Trophoblast cell (in vitro differentiated cells and primary cell): ENCODE measurements around the gene STARD13.

Experiments used
- DNase-seq, 2 donors: peaks; one replicate each; pipeline ENCODE4 v3.0.0-alpha.2; 2016
- H2AFZ ChIP-seq: 2 replicates; pipeline ENCODE4 v1.6.1; 2013; ENCODE audit warnings: low read length, moderate library complexity, mild to moderate bottlenecking; ENCODE audit not compliant: insufficient read depth, poor library complexity
- H2AK5ac ChIP-seq: 2 replicates; pipeline ENCODE4 v1.6.1; 2013; ENCODE audit warnings: mild to moderate bottlenecking, low read length
- H2BK120ac ChIP-seq: 2 replicates; pipeline ENCODE4 v1.6.1; 2013; ENCODE audit warnings: low read length, mild to moderate bottlenecking, moderate library complexity; ENCODE audit not compliant: insufficient read depth, poor library complexity
- H2BK12ac ChIP-seq: 2 replicates; pipeline ENCODE4 v1.6.1; 2013; ENCODE audit warnings: mild to moderate bottlenecking, low read length, moderate library complexity
- H2BK5ac ChIP-seq: 2 replicates; pipeline ENCODE4 v1.6.1; 2013; ENCODE audit warnings: low read length, low read depth, moderate library complexity, mild to moderate bottlenecking; ENCODE audit not compliant: poor library complexity
- H3K14ac ChIP-seq: 2 replicates; pipeline ENCODE4 v1.6.1; 2013; ENCODE audit warnings: mild to moderate bottlenecking, low read length
- H3K18ac ChIP-seq: 2 replicates; pipeline ENCODE4 v1.6.1; 2013; ENCODE audit warnings: mild to moderate bottlenecking, low read length
- H3K23ac ChIP-seq: 2 replicates; pipeline ENCODE4 v1.6.1; 2013; ENCODE audit warnings: low read length
- H3K27ac ChIP-seq: 2 replicates; pipeline ENCODE4 v1.5.1; 2013; ENCODE audit warnings: low read depth, mild to moderate bottlenecking, inconsistent platforms, low read length, moderate library complexity
- H3K27me3 ChIP-seq: 2 replicates; pipeline ENCODE4 v1.6.1; 2013; ENCODE audit warnings: inconsistent platforms, mild to moderate bottlenecking, low read length, moderate library complexity; ENCODE audit not compliant: insufficient read depth
- H3K36me3 ChIP-seq, 2 experiments: 1 replicate in 1 of 2; 2 replicates in 1 of 2; pipeline ENCODE4 v1.6.1; 2013; ENCODE audit warnings: low read length in 2 of 2, mild to moderate bottlenecking in 2 of 2, moderate library complexity in 1 of 2; ENCODE audit not compliant: insufficient read depth in 2 of 2, control insufficient read depth in 1 of 2
- H3K4ac ChIP-seq: 2 replicates; pipeline ENCODE4 v1.6.1; 2013; ENCODE audit warnings: low read depth, mild to moderate bottlenecking, low read length, moderate library complexity
- H3K4me1 ChIP-seq, 2 experiments: 1 replicate in 1 of 2; 2 replicates in 1 of 2; pipeline ENCODE4 v1.6.1; 2013; ENCODE audit warnings: low read length in 2 of 2, mild to moderate bottlenecking in 2 of 2, moderate library complexity in 1 of 2; ENCODE audit not compliant: insufficient read depth in 2 of 2, control insufficient read depth in 1 of 2
- H3K4me2 ChIP-seq: 2 replicates; pipeline ENCODE4 v1.6.1; 2013; ENCODE audit warnings: inconsistent platforms, mild to moderate bottlenecking, low read length, moderate library complexity
- H3K4me3 ChIP-seq: 2 replicates; pipeline ENCODE4 v1.5.1; 2013; ENCODE audit warnings: mild to moderate bottlenecking, low read depth, low read length, inconsistent platforms
- H3K79me1 ChIP-seq: one replicate; pipeline ENCODE4 v1.6.1; 2013; ENCODE audit warnings: low read length
- H3K79me2 ChIP-seq: 2 replicates; pipeline ENCODE4 v1.6.1; 2013; ENCODE audit warnings: low read length, mild to moderate bottlenecking; ENCODE audit not compliant: control insufficient read depth, insufficient read depth, poor library complexity
- H3K9ac ChIP-seq: 2 replicates; pipeline ENCODE4 v1.6.1; 2013; ENCODE audit warnings: mild to moderate bottlenecking, low read length
- H3K9me3 ChIP-seq: 2 replicates; pipeline ENCODE4 v1.6.1; 2013; ENCODE audit warnings: low read depth, mild to moderate bottlenecking, control low read depth, inconsistent platforms, low read length; ENCODE audit not compliant: insufficient read depth
- H4K12ac ChIP-seq: 2 replicates; pipeline ENCODE4 v1.6.1; 2013; ENCODE audit warnings: low read depth, mild to moderate bottlenecking, low read length, moderate library complexity
- H4K8ac ChIP-seq: 2 replicates; pipeline ENCODE4 v1.6.1; 2013; ENCODE audit warnings: low read depth, mild to moderate bottlenecking, low read length, moderate library complexity
- H4K91ac ChIP-seq: one replicate; pipeline ENCODE4 v1.6.1; 2013; ENCODE audit warnings: low read depth, mild to moderate bottlenecking, low read length, moderate library complexity
- WGBS: extraction: QIAGEN DNeasy Blood & Tissue Kit; methylation state at CpG from one replicate; pipeline ENCODE4 v1.1.7; 2013; ENCODE audit warnings: missing lambda C conversion rate; ENCODE audit not compliant: insufficient read length, insufficient coverage; ENCODE audit errors: extremely low coverage; 5-methylcytosine and 5-hydroxymethylcytosine counted together

Gene STARD13

DNA sequence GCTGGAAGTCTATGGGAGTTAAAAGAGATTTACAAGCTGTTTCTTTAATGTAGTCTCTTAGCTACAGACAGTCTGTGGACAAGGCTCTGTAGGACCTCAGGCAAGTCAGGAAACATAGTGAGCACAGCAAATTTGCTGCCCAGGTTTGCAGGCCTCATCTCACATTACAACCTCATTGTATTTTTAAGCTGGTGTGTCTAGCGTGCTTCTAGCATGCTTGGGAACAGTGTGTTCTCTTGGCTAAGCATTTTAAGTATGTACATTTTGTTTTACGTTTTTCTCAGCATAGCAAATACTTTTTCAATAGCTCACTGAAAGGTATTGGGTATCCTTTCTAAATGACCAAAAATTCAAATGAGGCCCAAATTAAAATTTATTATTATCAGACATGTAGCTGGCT, 113.2 kb downstream of the STARD13 start:
- Histone ChIP-seq H3K9me3 (no peaks in the 10 kb centered on the region), H3K4me1 (no peaks in the 10 kb centered on the region), H3K4me2 (no peak overlapping the region), H2AK5ac (no peak overlapping the region), H4K8ac (no peak overlapping the region), H4K12ac (no peak overlapping the region), H3K36me3 (peaks cover 0 to 2% of the 10 kb centered on the region in 2 experiments), H2BK12ac (no peak overlapping the region), H2BK120ac (no peak overlapping the region), H2AFZ (no peak overlapping the region), H3K18ac (no peak overlapping the region), H3K79me2 (no peaks in the 10 kb centered on the region), H3K14ac (no peak overlapping the region), H4K91ac (no peak overlapping the region), H3K27ac (no peak overlapping the region), H2BK5ac (no peak overlapping the region), H3K27me3 (no peaks in the 10 kb centered on the region), H3K9ac (no peak overlapping the region), H3K4ac (no peak overlapping the region), H3K4me3 (no peak overlapping the region), H3K23ac (no peak overlapping the region), H3K79me1 (no peaks in the 10 kb centered on the region)
- WGBS = no CpG with 5 or more reads among the region's 2 CpGs
- DNase-seq = peak in 1 of 2 donors; percentile 53

DNA sequence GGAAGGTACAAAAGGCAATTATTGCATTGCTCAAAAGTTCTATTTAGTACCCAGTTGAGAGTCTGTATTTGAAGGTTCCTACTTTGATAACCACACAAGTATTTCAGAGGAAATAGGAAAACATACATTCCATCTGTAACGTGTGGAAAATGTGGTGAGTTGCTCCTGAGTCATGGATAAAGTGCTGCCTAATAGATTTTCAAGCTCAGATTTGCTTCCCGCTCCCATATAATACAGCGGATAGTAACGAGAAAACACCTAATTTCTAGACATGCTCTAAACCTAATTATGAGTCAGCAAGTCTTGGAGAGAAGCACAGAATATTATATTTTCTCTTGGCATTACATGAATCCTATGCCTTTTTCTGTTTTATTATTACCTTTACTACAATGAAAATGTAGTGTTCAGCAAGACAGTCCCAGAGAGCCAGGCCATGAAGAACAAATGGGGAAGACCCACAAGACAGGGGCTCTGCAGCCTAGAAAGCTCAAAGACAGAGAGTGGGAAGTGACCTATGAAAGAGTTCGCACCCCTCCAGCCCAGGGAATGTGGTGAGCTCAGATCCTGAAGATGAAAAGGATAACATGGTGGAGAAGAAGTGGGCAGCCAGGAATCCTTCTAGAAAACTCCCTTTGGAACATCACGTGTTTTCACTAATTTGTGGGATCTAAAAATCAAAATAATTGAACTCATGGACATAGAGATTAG, 116.1 kb downstream of the STARD13 start:
- Histone ChIP-seq H3K27ac (no peak overlapping the region), H3K9ac (no peak overlapping the region), H3K23ac (no peak overlapping the region), H3K4ac (no peak overlapping the region), H2AK5ac (no peak overlapping the region), H4K91ac (no peak overlapping the region), H3K4me3 (no peak overlapping the region), H3K79me1 (no peaks in the 10 kb centered on the region), H2BK12ac (no peak overlapping the region), H4K12ac (no peak overlapping the region), H2AFZ (no peak overlapping the region), H3K14ac (no peak overlapping the region), H3K79me2 (no peaks in the 10 kb centered on the region), H3K18ac (no peak overlapping the region), H2BK120ac (no peak overlapping the region), H3K4me1 (no peaks in the 10 kb centered on the region), H4K8ac (no peak overlapping the region), H3K27me3 (no peaks in the 10 kb centered on the region), H3K36me3 (peaks cover 0 to 2% of the 10 kb centered on the region in 2 experiments), H2BK5ac (no peak overlapping the region), H3K4me2 (no peak overlapping the region), H3K9me3 (no peaks in the 10 kb centered on the region)
- WGBS = no CpG with 5 or more reads among the region's 6 CpGs
- peak in 1 of 2 donors; percentile 41 for DNase-seq

DNA sequence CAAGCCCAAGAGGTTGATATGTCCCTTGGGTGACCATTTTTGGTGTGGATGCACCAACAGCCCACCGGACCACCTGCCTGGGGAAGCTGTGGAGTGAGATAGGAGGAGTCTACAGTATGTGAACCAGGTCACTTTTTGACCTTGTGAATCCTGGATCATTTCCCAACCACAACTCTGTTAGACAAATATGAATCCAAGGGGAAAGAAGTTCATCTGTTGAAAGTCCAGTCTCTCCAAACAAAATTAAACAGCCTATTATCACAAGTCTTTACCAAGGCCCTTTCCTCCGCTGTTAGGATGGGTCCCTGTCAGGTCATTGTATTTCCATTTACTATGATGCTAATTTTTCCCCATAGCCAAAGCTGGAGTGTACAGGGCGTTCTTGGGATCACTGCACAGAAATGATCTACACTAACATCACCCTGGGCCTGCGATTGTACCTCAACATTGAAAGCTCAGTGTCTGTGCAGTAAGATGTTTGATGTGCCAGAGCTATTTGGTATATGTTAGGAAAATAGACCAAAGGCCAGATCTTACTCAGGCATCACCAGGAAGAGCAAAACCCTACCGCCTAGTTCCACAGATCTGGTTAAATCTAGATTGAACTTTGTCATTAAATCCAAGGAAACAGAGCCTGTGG, 117.1 kb downstream of the STARD13 start:
- Histone ChIP-seq H3K36me3 (peaks cover 0 to 2% of the 10 kb centered on the region in 2 experiments), H3K23ac (no peak overlapping the region), H2AK5ac (no peak overlapping the region), H3K4me2 (no peak overlapping the region), H3K27ac (no peak overlapping the region), H3K18ac (no peak overlapping the region), H3K27me3 (no peaks in the 10 kb centered on the region), H3K4ac (no peak overlapping the region), H2BK5ac (no peak overlapping the region), H3K14ac (no peak overlapping the region), H3K4me1 (no peaks in the 10 kb centered on the region), H4K12ac (no peak overlapping the region), H2AFZ (no peak overlapping the region), H3K9me3 (no peaks in the 10 kb centered on the region), H3K79me1 (no peaks in the 10 kb centered on the region), H3K9ac (no peak overlapping the region), H3K4me3 (no peak overlapping the region), H4K8ac (no peak overlapping the region), H4K91ac (no peak overlapping the region), H3K79me2 (no peaks in the 10 kb centered on the region), H2BK12ac (no peak overlapping the region), H2BK120ac (no peak overlapping the region)
- no peak for DNase-seq
- no CpG with 5 or more reads among the region's 5 CpGs for WGBS

- Histone ChIP-seq H3K4me3 (no peak overlapping the region), H4K12ac (no peak overlapping the region), H3K79me2 (no peaks in the 10 kb centered on the region), H3K4ac (no peak overlapping the region), H2AK5ac (no peak overlapping the region), H2BK120ac (no peak overlapping the region), H3K27me3 (no peaks in the 10 kb centered on the region), H3K23ac (no peak overlapping the region), H3K27ac (no peak overlapping the region), H2BK5ac (no peak overlapping the region), H2BK12ac (no peak overlapping the region), H3K36me3 (peaks cover 0 to 2% of the 10 kb centered on the region in 2 experiments), H2AFZ (no peak overlapping the region), H3K9me3 (no peaks in the 10 kb centered on the region), H3K18ac (no peak overlapping the region), H3K4me1 (no peaks in the 10 kb centered on the region), H4K8ac (no peak overlapping the region), H3K14ac (no peak overlapping the region), H3K4me2 (no peak overlapping the region), H4K91ac (no peak overlapping the region), H3K79me1 (no peaks in the 10 kb centered on the region), H3K9ac (peak overlapping the region; percentile 3)
- no CpG with 5 or more reads among the region's 12 CpGs for WGBS
- DNase-seq = peak in 1 of 2 donors; percentile 37
Measured at GRCh38 chr13:33167491-33167890, 118.1 kb downstream of the STARD13 start.
